CD4-positive, CD25-positive, alpha-beta regulatory T cell (primary cell): ENCODE measurements around the gene SIGLEC7. TPM values are rescaled to one million over a fixed set of nuclear protein-coding genes. Genes with fewer than 3 reads are reported as not detected.
"Not testable (repeated sequence)": the region's sequence is repeated elsewhere in the genome, so short reads cannot be mapped to it uniquely, and the experiment has no call there.

Experiments used
- ATAC-seq, 2 donors: fragments of 150-1000 bp; cut with Tn5 transposase; one replicate each; pipeline ENCODE4 v1.10.0; 2021; ENCODE audit warnings: low read depth in 2 of 2, moderate number of reproducible peaks in 2 of 2, moderate library complexity in 1 of 2
- DNase-seq, 3 donors: peaks; one replicate each; pipeline versions ENCODE4 v3.0.0 to v3.0.0-alpha.2; 2012 to 2022; ENCODE audit warnings: mixed read lengths in 1 of 3
- H3K27ac ChIP-seq: one replicate; pipeline ENCODE4 v1.7.0; 2013; ENCODE audit warnings: mild to moderate bottlenecking, low read length; ENCODE audit not compliant: insufficient read depth, poor library complexity, severe bottlenecking
- H3K27me3 ChIP-seq: one replicate; pipeline ENCODE4 v1.7.0; 2013; ENCODE audit warnings: low read length; ENCODE audit not compliant: control insufficient read depth, insufficient read depth
- H3K36me3 ChIP-seq: one replicate; pipeline ENCODE4 v1.7.0; 2013; ENCODE audit warnings: mild to moderate bottlenecking, low read length, moderate library complexity; ENCODE audit not compliant: control insufficient read depth, insufficient read depth
- H3K4me1 ChIP-seq: 2 replicates; pipeline ENCODE4 v1.7.0; 2013; ENCODE audit warnings: mild to moderate bottlenecking, low read length; ENCODE audit not compliant: insufficient read depth, control insufficient read depth, poor library complexity, severe bottlenecking
- H3K4me3 ChIP-seq: one replicate; pipeline ENCODE4 v1.7.0; 2013; ENCODE audit warnings: low read depth, mild to moderate bottlenecking, low read length, moderate library complexity
- H3K9me3 ChIP-seq, 2 experiments: 1 replicate in 1 of 2; 2 replicates in 1 of 2; pipeline ENCODE4 v1.7.0; 2013; ENCODE audit warnings: low read length in 2 of 2, mild to moderate bottlenecking in 1 of 2, moderate library complexity in 1 of 2; ENCODE audit not compliant: control insufficient read depth in 2 of 2
- H3K27ac Mint-ChIP-seq, 3 donors: one replicate each; pipeline ENCODE4 v1.8.0; 2020 to 2022; ENCODE audit warnings: mild to moderate bottlenecking in 3 of 3, mixed read lengths in 3 of 3, moderate library complexity in 2 of 3
- H3K27me3 Mint-ChIP-seq: one replicate; pipeline ENCODE4 v1.8.0; 2022; ENCODE audit warnings: mild to moderate bottlenecking, mixed read lengths
- H3K36me3 Mint-ChIP-seq: one replicate; pipeline ENCODE4 v1.8.0; 2020; ENCODE audit warnings: mixed read lengths
- H3K4me1 Mint-ChIP-seq, 4 donors: one replicate each; pipeline ENCODE4 v1.8.0; 2020 to 2022; ENCODE audit warnings: mixed read lengths in 4 of 4, mild to moderate bottlenecking in 1 of 4
- H3K4me3 Mint-ChIP-seq, 4 donors: one replicate each; pipeline ENCODE4 v1.8.0; 2020 to 2022; ENCODE audit warnings: mild to moderate bottlenecking in 4 of 4, mixed read lengths in 4 of 4, moderate library complexity in 3 of 4
- H3K9me3 Mint-ChIP-seq, 7 donors: one replicate each; pipeline ENCODE4 v1.8.0; 2020 to 2022; ENCODE audit warnings: mixed read lengths in 7 of 7, mild to moderate bottlenecking in 3 of 7, moderate library complexity in 2 of 7
- polyA plus RNA-seq, 4 donors: library from polyadenylated mRNA; unstranded; fragments of 300-500 nt; fragmentation: Illumina TruSeq; gene quantifications; one replicate each; pipeline ENCODE4 v1.2.3, GENCODE V29; 2021
- total RNA-seq: library from RNA; stranded (reverse); gene quantifications from one replicate; pipeline ENCODE4 v1.2.3, GENCODE V29; 2022

The SIGLEC7 gene
- total and polyA plus RNA-seq, 5 donors from 2014 or later: not detected

GRCh38 chr19:51163257-51163656 lies 21.2 kb downstream of the SIGLEC7 start:
- Histone ChIP-seq H3K36me3 (no peaks in the 10 kb centered on the region), H3K27ac (no peak overlapping the region), H3K27me3 (no peaks in the 10 kb centered on the region), H3K9me3 (no peaks in the 10 kb centered on the region), H3K4me1 (peaks cover 20% of the 10 kb centered on the region), H3K4me3 (no peak overlapping the region)
- H3K36me3 Mint-ChIP-seq: no peaks in the 10 kb centered on the region
- peak overlapping the region in 1 of 3 donors; percentile 7 for H3K27ac Mint-ChIP-seq
- H3K9me3 Mint-ChIP-seq: no peaks in the 10 kb centered on the region
- no peak for DNase-seq
- no peak for ATAC-seq
- no peak overlapping the region for H3K4me3 Mint-ChIP-seq
- H3K27me3 Mint-ChIP-seq: peaks cover 3% of the 10 kb centered on the region
- H3K4me1 Mint-ChIP-seq: peaks cover 8 to 27% (median 13%) of the 10 kb centered on the region in 4 donors

GRCh38 chr19:51164215-51164614 lies 22.1 kb downstream of the SIGLEC7 start:
- Histone ChIP-seq H3K9me3 (no peaks in the 10 kb centered on the region), H3K27ac (no peak overlapping the region), H3K27me3 (no peaks in the 10 kb centered on the region), H3K4me1 (peaks cover 17% of the 10 kb centered on the region), H3K4me3 (no peak overlapping the region), H3K36me3 (no peaks in the 10 kb centered on the region)
- DNase-seq (no peak), ATAC-seq (no peak)
- no peak overlapping the region for H3K27ac Mint-ChIP-seq
- H3K27me3 Mint-ChIP-seq: peaks cover 8% of the 10 kb centered on the region
- H3K4me3 Mint-ChIP-seq: no peak overlapping the region
- peaks cover 0 to 30% (median 9%) of the 10 kb centered on the region in 4 donors for H3K4me1 Mint-ChIP-seq
- peaks cover 0 to 2% (median 0%) of the 10 kb centered on the region in 7 donors for H3K9me3 Mint-ChIP-seq
- H3K36me3 Mint-ChIP-seq: no peaks in the 10 kb centered on the region

- Mint-ChIP-seq H3K27ac (peak overlapping the region in 2 of 3 donors; percentile 44 to 83), H3K4me3 (peak overlapping the region in 2 of 4 donors; percentile 71 to 75), H3K4me1 (peaks cover 0 to 30% (median 12%) of the 10 kb centered on the region in 4 donors), H3K36me3 (no peaks in the 10 kb centered on the region), H3K27me3 (peaks cover 12% of the 10 kb centered on the region), H3K9me3 (peaks cover 0 to 2% (median 0%) of the 10 kb centered on the region in 7 donors)
- DNase-seq: peak in 1 of 3 donors; percentile 57
- peak; percentile 71 to 72 for ATAC-seq
- Histone ChIP-seq H3K4me3 (no peak overlapping the region), H3K9me3 (no peaks in the 10 kb centered on the region), H3K36me3 (no peaks in the 10 kb centered on the region), H3K4me1 (peaks cover 17% of the 10 kb centered on the region), H3K27ac (no peak overlapping the region), H3K27me3 (peaks cover 3% of the 10 kb centered on the region)
These were observed 24.9 kb downstream of the SIGLEC7 start for GRCh38 chr19:51166846-51167490.

GRCh38 chr19:51168564-51169282 lies 26.6 kb downstream of the SIGLEC7 start:
- DNase-seq: no peak
- H3K36me3 ChIP-seq: no peaks in the 10 kb centered on the region
- H3K4me1 Mint-ChIP-seq: peaks cover 0 to 30% (median 12%) of the 10 kb centered on the region in 4 donors
- H3K4me3 Mint-ChIP-seq: no peak overlapping the region
- H3K27me3 Mint-ChIP-seq: peaks cover 12% of the 10 kb centered on the region
- peaks cover 3% of the 10 kb centered on the region for H3K27me3 ChIP-seq
- no peaks in the 10 kb centered on the region for H3K9me3 ChIP-seq
- H3K9me3 Mint-ChIP-seq: peaks cover 0 to 2% (median 0%) of the 10 kb centered on the region in 7 donors
- no peaks in the 10 kb centered on the region for H3K36me3 Mint-ChIP-seq
- no peak overlapping the region for H3K4me3 ChIP-seq
- peaks cover 17% of the 10 kb centered on the region for H3K4me1 ChIP-seq
- no peak for ATAC-seq
- peak overlapping the region; percentile 45 to 78 (median 66) for H3K27ac Mint-ChIP-seq
- H3K27ac ChIP-seq: no peak overlapping the region

GRCh38 chr19:51169283-51169918 lies 27.3 kb downstream of the SIGLEC7 start:
- H3K4me3 Mint-ChIP-seq, H3K4me3 ChIP-seq, H3K9me3 Mint-ChIP-seq, H3K27me3 ChIP-seq, H3K9me3 ChIP-seq, H3K27ac ChIP-seq, H3K36me3 ChIP-seq, H3K36me3 Mint-ChIP-seq, ATAC-seq: not testable (repeated sequence)
- DNase-seq: peak; percentile 37 to 56 (median 54)
- H3K27ac Mint-ChIP-seq: peak overlapping the region in 1 of 3 donors; percentile 45
- peaks cover 0 to 30% (median 10%) of the 10 kb centered on the region in 4 donors for H3K4me1 Mint-ChIP-seq
- peaks cover 12% of the 10 kb centered on the region for H3K27me3 Mint-ChIP-seq
- peaks cover 17% of the 10 kb centered on the region for H3K4me1 ChIP-seq

GRCh38 chr19:51172223-51172622 lies 30.1 kb downstream of the SIGLEC7 start:
- Histone ChIP-seq H3K27ac (no peak overlapping the region), H3K4me3 (no peak overlapping the region), H3K9me3 (no peaks in the 10 kb centered on the region), H3K4me1 (peaks cover 12% of the 10 kb centered on the region), H3K27me3 (peaks cover 8% of the 10 kb centered on the region), H3K36me3 (no peaks in the 10 kb centered on the region)
- H3K9me3 Mint-ChIP-seq: peaks cover 0 to 2% (median 0%) of the 10 kb centered on the region in 7 donors
- H3K27me3 Mint-ChIP-seq: peaks cover 12% of the 10 kb centered on the region
- H3K36me3 Mint-ChIP-seq: no peaks in the 10 kb centered on the region
- no peak for DNase-seq
- ATAC-seq: no peak
- no peak overlapping the region for H3K4me3 Mint-ChIP-seq
- H3K4me1 Mint-ChIP-seq: peaks cover 0 to 21% (median 6%) of the 10 kb centered on the region in 4 donors
- H3K27ac Mint-ChIP-seq: no peak overlapping the region

- no peaks in the 10 kb centered on the region for H3K4me1 ChIP-seq
- no peak for ATAC-seq
- DNase-seq: no peak
- no peaks in the 10 kb centered on the region for H3K36me3 Mint-ChIP-seq
- no peak overlapping the region for H3K27ac Mint-ChIP-seq
- peaks cover 0 to 8% (median 2%) of the 10 kb centered on the region in 4 donors for H3K4me1 Mint-ChIP-seq
- peaks cover 4% of the 10 kb centered on the region for H3K27me3 Mint-ChIP-seq
- H3K4me3 Mint-ChIP-seq: no peak overlapping the region
- H3K36me3 ChIP-seq: no peaks in the 10 kb centered on the region
- no peak overlapping the region for H3K4me3 ChIP-seq
- no peaks in the 10 kb centered on the region for H3K9me3 ChIP-seq
- H3K9me3 Mint-ChIP-seq: peaks cover 0 to under 1% (median 0%) of the 10 kb centered on the region in 7 donors
- peaks cover 8% of the 10 kb centered on the region for H3K27me3 ChIP-seq
- no peak overlapping the region for H3K27ac ChIP-seq
These were observed 31.6 kb downstream of the SIGLEC7 start for GRCh38 chr19:51173681-51174080.
